Activated CD4-positive, CD25-positive, alpha-beta regulatory T cell treated with anti-CD3 and anti-CD28 coated beads, Interleukin-2, amount 50 U/mL, for 24 hours (primary cell): ENCODE measurements around the gene CDKN2B-AS1.

ENCODE experiments used
- ATAC-seq, 2 donors: fragments of 150-1000 bp; cut with Tn5 transposase; one replicate each; pipeline ENCODE4 v1.10.0; 2021; ENCODE audit warnings: mild to moderate bottlenecking in 1 of 2, moderate library complexity in 1 of 2

The CDKN2B-AS1 gene

DNA sequence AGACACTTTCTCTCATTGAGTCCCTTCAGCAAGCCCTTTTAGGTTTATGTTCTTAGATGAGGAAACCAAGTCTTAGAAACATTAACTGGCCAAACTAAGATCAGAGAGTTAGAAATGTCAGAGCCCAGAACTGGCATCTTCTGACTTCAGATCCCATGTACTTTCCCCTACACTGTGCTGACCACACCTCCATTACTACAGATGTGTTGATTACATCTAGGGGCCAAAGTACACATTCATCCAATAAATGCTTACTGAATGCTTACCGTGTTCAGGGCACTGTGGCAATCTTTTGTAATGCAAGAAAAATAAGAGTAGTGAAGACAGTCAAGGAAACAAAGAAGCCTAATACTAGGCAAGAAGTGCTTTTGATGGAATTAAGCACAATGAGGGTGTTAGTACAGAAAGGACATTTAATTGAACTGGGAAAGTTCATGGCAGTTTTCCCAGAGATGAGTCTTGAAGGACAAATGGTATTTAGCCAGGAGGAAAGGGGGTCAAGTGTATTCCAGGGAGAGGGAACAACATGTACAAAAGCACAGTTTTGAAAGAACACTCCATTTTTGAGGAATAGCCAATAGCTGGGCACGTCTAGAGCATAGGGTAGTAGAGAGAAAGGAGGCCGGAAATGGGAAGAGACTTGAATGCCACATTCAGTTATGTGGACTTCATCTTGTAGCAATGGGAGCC lies 104.2 kb downstream of the CDKN2B-AS1 start:
- no peak for ATAC-seq

DNA sequence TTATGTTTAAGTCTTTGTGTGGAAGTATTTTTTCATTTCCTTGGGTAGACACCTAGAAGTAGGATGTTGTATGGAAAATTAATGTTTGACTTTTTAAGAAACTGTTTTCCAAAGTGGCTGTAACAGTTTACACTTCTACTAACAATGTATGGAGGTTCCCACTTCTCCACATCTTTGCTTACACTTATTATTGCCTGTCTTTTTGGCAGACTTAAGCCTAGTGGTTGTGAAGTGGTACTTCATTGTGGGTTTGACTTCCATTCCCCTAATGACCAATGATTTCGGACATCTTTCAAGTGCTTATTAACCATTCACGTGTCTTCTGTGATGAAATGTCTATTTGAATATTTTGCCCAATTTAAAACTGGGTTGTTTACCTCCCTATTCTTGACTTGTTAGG lies 106.0 kb downstream of the CDKN2B-AS1 start:
- ATAC-seq, result no peak

DNA sequence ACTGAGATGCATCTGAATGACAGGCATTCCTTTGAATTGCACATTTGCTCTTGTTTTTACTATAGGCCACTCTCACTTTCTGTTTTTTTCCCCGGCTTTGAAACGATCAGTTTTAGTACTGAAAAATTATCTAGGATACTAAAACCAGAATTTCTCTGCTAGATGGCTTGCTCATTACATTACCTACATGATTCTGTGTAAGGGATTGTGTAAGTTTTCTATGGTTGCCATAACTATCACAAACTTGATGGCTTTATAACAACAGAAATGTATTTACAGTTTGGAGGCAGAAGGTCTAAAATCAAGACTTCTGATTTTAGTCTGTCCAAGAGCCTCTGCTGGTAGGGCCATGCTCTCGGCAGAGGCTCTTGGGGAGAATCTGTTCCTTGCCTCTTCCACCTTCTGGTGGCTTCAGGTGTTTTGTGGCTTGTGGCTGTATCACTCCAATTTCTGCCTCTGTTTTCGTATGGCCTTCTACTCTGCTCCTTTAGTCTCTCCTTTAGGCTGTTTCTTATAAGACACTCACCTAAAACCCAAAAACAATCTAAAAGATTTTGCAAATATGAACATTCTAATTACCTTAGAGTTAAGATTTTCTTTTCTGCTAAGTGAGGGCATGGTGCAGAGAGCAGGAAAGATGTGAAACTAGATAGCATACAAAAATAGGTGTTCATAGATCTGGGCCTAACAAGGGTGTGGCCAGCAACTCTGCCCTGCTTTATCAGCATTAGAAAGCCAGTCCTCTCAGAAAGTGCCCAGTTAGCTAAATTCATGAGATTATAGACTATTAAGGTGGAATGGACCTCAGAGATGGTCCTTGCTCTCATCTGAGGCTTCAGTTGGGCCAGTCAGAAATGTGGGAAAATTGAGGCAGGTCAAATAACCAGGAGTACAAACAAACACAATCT lies 107.8 kb downstream of the CDKN2B-AS1 start:
- no peak for ATAC-seq

DNA sequence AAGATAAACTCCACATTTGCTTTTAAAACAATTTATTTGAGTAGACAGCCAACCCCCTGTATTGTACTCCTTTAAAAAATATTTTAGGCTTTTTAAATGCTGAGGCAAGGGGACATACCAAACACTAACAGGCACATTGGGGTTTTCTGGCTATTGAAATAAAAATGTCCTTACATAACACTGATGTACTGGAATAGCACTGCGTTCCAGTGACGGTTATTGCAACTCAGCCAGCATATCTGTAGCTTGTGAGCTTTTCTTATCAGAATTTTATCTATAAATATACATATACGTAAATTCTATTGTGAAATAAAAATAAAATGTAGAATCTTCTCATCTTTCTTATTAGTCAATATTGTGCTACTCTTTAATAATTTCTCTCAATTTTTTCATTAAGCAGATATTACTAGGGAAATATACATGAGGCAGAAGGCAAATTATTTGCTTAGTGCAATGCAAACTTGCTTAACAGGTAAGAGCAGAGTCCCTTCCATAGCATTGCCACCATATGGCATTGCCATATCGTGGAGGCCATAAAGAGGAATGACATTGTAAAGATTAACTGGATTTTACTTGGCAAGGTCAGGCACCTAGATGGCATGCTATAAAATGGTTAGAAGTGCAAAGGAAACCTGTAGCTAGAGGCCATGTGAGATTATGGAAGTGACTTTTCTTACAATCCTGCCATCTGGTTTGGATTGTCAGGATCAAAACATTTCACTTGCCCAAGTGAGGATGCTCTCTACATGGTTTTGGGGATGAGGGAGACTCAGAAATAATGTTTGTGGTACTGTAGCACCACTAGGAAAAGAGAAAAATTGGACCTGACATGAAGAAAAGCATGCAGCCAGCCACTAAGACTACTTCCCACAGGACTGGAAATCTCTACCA lies 109.3 kb downstream of the CDKN2B-AS1 start:
- no peak for ATAC-seq

DNA sequence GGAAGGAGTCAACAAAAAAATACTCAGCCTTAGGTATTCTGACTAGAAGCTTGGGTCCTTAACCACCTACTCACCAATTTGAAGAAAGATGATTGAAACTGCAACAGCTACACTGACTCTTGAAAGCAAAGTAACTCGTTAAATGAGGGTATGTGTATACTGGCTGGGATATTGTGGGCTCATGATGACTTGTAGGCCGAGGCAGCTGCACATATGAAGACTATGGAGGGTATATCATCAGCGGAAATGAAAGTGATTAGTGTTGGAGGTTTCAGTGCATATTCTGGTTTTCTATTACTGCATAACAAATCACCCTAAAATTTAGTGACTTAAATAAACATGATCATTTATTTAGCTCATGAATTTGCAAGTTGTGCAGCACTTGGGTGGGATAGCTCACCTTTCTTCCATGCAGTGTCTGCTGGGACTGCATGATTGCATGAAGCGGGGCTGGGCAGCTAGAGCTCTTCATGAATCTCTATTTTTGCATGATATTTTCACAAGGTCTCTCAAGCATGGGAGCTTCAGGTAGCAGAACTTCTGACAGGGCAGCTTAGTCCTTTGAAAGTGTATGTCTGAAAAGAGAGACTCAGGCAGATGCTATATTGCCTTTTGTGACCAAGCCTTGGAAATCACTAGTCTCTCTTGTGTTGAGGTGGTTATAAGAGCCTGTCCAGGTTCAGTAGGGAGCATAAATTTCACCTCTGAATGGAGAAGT lies 110.6 kb downstream of the CDKN2B-AS1 start:
- ATAC-seq, result peak; percentile 96 to 99

DNA sequence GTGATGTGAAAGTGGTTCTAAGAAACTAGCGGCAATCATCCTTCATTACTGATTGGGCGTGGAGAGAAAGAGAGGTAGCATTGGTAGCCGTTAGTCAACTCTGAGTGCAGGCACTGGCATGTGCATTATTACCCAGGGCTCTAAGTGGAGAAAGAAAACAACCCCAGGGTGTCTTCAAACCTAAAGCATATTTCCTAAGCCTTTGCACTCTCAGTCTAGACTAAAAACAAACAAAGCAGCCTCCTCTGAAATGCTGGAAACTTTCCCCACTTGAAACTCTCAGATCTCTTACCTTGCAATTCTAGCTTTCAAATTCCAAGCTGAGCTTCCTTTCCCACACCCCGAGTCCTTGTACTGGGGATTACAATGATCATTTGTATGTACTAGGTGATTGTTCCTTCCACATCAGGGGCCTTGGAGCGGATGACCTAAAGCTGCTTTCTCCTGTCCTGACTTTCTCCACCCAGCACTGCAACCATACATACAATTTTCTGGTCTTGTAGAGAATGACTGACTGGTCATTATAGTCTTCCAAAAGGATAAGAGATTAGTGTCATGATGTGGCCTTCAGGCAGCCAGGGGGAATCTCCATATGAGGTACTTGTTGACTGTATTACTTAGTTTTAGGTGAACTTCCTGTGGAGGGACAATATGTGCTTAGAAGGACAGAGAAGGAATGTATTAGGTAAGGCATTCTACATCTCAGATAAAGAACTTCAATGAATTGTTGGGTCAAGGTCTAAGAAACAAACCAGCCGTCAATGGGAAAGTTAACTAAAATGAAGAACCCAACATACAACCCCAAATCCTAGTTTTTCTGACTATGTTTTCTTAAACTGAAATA lies 112.8 kb downstream of the CDKN2B-AS1 start:
- ATAC-seq, result no peak

DNA sequence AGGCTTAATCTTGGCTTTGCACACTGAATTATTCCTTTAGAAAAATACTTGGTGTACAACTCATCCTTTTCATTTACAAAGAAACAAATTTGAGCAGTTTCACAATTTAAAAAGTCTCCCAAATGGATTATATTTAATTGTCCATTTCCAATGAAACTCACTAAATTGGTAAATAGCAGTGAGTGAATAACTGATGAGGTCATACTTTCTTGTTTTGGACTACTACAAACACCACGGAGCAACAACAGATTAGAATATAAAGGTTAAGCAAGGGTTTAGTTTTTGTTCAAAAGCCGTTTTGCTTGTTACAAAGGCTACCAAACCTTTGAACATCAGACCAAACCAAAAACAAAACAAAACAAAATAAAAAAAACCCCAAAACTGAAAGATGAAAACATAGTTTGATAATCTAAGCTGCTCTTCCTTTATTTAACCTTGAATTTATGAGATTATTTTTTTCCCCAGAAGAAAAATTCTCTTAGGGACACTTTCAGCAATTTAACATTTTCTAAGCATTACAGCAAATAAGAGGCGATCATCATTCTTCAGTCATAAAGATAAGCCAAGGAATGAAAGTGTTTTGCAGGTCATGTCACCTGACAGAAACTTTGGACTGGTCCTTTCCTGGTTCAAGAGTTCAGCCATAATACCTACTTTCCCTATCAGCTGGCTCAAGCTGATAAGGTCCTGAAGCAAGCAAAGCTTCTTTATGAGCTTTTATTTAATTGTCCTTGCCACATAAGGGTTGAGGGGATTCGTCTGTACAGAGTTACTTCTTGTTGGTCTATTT lies 114.2 kb downstream of the CDKN2B-AS1 start:
- ATAC-seq, result no peak

DNA sequence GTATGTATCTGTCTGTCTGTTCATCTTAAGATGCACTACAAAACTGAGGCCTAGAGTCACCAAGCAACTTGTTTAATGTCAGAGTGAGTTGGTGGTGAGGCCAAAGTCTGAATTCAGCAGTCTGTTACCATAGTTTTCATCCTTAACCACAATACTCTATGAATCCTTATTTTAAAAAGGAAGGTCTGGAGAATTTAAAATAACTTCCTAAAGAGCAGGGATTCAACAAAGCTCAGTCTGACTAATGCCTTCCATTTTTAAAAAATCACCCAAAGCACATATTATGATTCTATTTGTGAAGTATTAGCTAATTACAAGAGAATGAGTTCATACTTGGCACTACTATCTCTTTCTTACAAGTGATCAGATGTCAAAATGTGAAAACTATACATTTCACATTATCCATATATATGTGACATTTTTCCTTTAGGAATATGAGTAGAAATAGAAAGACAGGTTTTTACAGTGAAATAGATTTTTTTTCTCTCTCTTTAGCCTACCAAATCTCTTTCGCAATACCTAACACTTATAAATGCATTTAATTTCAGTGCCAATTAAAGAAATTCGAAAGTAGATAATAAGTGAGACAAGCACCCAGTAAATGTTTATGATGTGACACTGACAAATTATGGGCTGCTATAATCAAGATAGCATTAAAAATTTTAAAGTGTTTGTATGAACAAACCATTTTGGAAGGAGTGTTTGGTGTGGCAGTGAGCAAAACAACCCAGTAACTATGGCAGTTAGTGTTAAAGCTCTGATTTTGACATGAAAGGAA lies 116.8 kb downstream of the CDKN2B-AS1 start:
- ATAC-seq, result no peak

DNA sequence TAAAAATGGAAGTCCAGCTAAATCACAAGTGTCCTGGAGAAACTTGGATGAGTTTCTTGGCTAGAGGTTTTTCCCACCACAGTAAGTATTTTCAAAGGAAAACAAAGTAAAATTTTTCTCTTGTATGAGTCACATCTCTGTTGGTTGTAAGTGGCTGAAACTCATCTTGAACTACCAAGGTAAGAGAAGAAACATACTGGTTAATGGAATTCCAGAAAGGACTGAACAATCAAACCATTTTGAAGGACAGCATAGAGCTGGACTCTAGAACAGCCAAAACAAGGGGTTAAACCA lies 117.3 kb downstream of the CDKN2B-AS1 start:
- no peak for ATAC-seq

DNA sequence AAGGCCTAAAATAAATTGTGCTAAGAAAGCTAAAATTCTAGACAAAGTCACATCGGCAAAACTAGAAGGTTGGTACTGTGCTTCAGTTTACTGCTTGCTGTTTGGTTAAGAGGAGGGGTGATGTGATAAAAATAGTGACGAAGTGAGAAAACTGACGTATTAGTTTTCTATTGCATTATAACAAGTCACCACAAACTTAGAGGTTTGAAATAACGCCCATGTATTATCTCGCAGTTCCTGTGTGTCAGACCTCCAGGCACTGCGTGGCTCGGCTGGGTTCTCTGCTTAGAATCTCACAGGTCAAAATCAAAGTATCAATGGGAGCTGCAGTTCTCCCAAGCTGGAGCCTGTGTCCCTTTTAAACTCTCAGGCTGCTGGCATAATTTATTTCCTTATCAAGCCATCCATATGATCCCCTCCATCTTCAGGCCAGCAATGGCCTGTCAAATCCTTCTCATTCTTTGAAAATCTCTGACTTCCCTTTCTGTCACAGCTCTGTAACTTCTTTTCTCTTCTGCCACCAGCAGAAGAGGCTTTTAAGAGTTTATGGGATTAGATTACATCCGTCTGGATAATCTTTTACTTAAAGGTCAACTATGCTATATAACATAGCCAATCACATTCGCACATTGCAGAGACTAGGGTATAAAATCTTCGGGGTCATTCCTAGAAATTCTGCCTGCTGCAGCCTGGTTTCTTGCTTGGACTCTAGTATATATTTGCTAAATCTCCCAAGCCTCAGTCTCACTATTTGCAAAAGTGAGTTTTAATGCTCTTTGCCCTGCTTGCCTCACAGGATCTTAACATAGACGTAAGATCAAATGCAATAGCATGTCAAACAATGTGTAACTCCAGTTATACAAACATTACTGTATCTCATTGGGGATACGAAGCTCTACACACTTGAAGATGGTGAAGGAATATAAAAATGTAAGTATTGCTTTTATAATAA lies 118.6 kb downstream of the CDKN2B-AS1 start:
- ATAC-seq, result no peak

DNA sequence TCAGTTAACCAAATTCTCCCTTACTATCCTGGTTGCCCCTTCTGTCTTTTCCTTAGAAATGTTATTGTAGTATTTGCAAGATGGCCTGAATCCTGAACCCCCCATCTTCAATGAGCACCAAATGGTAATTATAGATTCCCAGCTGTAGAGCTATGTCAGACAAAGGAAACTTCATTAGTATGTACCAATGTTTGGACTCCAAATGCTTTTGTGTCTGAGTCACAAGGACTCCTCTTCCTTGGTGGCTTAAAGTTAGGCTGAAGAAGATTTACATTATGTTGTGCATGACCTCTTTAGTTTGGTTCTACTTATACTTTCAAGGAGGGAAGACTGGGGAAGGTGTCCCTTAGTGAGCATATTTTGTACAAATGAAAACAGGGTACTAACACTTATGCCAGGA lies 120.4 kb downstream of the CDKN2B-AS1 start:
- no peak for ATAC-seq

DNA sequence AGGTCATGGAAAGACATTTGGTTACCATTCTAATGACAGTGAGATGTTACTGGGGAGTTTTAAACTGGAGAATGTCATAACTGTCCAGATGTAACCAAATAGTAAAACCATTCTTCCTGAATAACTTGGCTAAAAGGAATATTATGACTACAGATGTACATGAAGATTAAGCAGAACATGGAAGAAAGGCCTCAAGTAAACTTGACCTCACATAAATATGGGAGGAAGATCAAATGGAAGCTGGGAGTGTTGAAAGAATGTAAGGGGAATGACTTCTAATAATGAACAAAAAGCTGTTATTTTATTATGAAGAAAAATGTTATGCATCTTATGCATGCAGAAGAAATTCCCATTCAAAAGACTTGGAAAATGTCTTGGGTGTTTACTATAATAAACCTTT lies 122.2 kb downstream of the CDKN2B-AS1 start:
- no peak for ATAC-seq

DNA sequence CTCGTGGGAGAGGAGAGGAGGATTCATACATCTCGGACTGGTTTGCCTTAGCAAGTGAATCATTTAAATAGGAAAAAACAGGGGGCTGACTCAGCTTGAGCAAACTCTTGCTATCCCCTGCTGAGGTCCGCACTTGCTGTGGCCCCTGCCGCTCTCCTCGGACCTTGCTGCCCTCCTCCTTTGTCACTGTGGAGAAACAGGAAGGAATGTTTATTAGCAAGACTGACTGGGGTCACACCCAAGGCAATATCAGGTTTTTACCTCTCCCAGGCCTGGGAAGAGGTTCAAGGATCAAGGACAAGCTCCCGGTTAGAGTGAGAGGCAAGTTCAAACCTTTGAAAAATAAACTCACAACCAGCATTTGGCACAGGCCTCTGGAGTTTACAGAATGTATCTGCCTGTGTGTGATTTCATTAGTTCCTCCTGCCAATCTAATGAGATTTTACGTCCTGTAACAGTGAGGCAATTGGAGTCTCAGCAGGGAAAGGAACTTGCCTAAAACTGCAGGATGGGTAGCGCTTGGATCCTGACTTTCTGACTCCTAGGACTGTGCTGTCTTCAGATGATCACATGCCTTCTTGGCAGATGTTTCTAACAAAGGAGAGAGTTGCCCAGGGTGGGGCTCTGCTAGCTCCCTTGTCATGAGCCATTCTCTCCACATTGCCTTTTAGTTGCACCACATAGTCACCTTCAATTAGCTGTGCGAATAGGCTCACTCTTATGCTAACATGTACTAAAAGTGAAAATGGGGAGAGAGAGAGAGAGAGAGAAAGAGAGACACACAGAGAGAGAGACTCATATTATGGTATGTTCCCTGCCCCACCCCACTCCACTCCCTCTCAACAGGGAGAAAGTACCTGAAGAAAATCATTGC lies 123.2 kb downstream of the CDKN2B-AS1 start:
- no peak for ATAC-seq

DNA sequence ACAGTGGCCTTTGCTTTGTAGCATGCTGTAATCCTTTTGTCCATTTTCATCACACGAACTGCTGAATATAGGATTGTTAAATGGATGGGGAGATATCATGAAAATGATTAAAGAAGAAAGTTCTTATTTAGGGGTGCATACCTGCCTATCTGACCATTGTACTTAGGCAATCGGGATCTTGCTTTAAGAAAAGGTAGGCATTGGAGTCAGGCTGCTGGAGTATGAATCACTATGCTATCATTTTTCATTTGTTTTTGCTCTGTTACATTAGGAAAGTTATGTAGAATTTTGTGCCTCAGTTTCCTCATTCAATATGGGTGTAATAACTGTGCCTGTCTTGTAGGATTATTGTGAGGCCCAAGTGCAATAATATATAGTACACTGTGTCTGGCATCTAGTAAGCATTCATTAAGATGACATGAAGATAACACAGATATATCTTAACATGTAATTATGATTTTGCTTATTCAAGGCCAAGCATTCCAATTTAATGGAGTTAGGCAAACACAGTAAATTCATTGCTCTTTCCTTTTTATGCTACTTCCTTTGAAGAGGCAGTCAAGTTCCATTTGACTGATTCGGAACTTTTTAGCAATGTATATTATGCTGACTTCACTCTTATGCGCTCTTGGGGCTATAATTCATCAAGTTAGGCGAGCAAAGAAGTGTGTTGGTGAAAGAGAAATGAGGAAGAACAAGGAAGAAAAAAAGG lies 124.4 kb downstream of the CDKN2B-AS1 start:
- no peak for ATAC-seq

DNA sequence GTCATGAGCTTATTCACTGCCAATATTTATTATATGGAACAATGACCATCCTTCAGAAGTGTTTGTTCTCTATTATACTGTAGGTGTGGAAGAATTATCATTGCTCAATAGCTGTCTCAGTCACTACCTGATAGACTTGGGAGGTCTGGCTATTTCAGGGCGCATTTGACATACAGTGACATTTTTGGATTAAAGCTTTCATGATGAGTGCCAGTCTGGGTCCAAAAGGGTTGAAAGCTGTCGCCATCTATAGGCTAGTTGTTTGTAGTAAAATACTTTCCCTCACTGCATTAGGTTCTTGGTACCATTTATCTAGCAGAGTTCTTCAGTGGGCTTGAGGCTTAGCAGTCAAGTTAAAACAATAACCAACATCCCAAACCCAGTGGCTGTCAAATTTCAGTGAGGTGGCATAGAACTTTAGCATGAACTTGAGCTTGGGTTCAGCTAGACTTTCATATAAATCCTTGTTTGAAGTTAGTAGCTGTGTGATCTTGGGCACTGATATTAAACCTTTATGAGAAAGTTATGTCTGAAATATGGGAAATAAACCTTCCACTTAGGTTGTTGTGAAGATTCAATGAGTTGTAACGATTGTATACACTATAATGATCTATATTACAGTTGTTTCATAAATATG lies 125.0 kb downstream of the CDKN2B-AS1 start:
- ATAC-seq, result peak; percentile 53 to 61

DNA sequence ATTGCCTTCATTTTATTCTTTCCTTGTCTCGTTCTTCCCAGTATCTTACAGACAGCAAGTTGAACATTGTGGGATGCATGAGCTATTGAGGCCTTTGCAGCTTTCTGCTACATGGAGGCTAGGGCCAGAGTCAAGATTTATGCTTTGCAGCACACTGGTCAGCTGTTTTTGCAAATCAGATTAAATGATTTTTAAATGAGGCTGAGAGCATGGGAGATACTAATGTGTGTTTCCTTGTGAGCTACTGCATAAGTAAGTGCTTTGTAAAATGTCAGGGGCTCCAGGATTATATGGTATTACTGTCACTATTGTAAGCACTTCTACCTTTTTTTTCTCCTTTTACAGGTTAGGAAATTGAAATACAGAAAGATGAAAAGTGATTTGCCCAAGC lies 125.6 kb downstream of the CDKN2B-AS1 start:
- ATAC-seq, result no peak

DNA sequence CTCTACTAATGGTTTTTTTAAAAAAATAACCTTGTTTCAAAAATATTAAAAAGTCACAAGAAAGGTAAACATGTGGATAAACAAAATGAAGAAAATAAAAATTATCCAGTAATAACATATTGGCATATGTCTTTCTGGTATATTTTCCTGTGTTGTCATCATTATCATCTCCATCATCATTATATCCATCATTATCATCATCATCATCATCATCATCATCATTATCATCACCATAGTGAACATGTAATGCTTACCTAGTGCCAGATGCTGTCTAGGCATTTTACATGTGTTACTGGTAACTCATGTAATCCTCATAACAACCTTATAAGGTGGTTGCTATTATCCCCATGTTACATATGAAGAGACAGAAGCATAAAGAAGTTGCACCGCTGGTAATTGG lies 126.0 kb downstream of the CDKN2B-AS1 start:
- ATAC-seq, result no peak
